ENCODE data around the gene SLC35A5. TPM values are rescaled to one million over a fixed set of nuclear protein-coding genes. Genes with fewer than 3 reads are reported as not detected.

SLC35A5 gene
- total and polyA plus RNA-seq, 9 of the 15 experiments (the other 6 are each of a cell fraction or from before 2014, with no cell fraction given): 4.0 to 13.0 (median 9.7) TPM

DNA sequence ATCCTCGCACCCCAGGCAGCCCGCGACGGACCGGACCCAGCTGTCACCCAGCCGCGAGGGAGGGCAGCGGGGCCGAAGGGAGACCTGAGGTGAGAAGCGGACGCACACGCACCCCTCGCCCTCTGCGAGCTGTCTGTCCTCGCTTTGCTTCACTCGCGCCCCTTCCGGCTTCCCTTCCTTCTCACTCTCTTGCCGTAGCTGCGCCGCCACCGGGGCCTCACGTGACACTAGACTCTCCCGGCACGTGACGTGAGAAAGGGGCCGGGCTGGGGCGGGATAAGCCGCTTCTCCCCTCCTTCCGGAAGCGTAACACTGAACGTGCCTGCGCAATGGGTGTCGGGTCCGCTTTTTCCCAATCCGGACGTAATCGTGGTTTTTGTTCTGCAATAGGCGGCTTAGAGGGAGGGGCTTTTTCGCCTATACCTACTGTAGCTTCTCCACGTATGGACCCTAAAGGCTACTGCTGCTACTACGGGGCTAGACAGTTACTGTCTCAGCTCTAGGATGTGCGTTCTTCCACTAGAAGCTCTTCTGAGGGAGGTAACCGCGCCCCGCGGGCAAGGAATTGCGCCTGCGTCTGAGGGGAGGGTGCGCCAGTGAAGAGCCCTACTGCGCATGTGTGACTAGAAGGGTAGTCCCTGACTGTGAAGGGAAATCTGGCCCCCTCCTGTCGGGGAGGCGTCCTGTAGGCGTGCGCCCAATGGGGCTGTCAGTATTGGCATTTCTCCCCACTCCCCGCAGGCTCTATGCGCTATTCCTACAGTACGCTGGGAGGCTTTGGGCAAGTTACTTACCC lies at the start of gene SLC35A5, which contains the start of gene ATG3 (continued):
- TF ChIP-seq, protein P1, sequence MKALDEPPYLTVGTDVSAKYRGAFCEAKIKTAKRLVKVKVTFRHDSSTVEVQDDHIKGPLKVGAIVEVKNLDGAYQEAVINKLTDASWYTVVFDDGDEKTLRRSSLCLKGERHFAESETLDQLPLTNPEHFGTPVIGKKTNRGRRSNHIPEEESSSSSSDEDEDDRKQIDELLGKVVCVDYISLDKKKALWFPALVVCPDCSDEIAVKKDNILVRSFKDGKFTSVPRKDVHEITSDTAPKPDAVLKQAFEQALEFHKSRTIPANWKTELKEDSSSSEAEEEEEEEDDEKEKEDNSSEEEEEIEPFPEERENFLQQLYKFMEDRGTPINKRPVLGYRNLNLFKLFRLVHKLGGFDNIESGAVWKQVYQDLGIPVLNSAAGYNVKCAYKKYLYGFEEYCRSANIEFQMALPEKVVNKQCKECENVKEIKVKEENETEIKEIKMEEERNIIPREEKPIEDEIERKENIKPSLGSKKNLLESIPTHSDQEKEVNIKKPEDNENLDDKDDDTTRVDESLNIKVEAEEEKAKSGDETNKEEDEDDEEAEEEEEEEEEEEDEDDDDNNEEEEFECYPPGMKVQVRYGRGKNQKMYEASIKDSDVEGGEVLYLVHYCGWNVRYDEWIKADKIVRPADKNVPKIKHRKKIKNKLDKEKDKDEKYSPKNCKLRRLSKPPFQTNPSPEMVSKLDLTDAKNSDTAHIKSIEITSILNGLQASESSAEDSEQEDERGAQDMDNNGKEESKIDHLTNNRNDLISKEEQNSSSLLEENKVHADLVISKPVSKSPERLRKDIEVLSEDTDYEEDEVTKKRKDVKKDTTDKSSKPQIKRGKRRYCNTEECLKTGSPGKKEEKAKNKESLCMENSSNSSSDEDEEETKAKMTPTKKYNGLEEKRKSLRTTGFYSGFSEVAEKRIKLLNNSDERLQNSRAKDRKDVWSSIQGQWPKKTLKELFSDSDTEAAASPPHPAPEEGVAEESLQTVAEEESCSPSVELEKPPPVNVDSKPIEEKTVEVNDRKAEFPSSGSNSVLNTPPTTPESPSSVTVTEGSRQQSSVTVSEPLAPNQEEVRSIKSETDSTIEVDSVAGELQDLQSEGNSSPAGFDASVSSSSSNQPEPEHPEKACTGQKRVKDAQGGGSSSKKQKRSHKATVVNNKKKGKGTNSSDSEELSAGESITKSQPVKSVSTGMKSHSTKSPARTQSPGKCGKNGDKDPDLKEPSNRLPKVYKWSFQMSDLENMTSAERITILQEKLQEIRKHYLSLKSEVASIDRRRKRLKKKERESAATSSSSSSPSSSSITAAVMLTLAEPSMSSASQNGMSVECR (CRISPR knock-in tag; IDR thresholded peaks at IDR 0.05): peak; percentile 88
- TF ChIP-seq BACH1 (tag; IDR thresholded peaks at IDR 0.05): no peak
- TF ChIP-seq ZNF280B (CRISPR knock-in tag; IDR thresholded peaks at IDR 0.05): no peak
- peak in 1 of 3 experiments; percentile 81; a peak in 2 of 6 replicates for TF ChIP-seq ZBTB11 (CRISPR knock-in tag; IDR thresholded peaks at IDR 0.05)
- TF ChIP-seq RFX1 (IDR thresholded peaks at IDR 0.05): no peak
- TF ChIP-seq CHD2 (IDR thresholded peaks at IDR 0.05; ENCODE audit: low read depth, low read length): no peak
- no peak for TF ChIP-seq TEAD2 (tag; IDR thresholded peaks at IDR 0.05)
- no peak for TF ChIP-seq ZKSCAN1 (IDR thresholded peaks at IDR 0.05; ENCODE audit: low read depth, low read length)
- no peak for TF ChIP-seq HOXB6 (CRISPR knock-in tag; IDR thresholded peaks at IDR 0.05; ENCODE audit: borderline replicate concordance)
- TF ChIP-seq ELF4 (CRISPR knock-in tag; IDR thresholded peaks at IDR 0.05): peak; percentile 69; the same call in 1 of the 2 replicates
- TF ChIP-seq ATF1 (CRISPR knock-in tag; IDR thresholded peaks at IDR 0.05): no peak
- peak; percentile 52 for TF ChIP-seq ATF1 (tag; IDR thresholded peaks at IDR 0.05)
- no peak for TF ChIP-seq ILF3 (IDR thresholded peaks at IDR 0.05; ENCODE audit: borderline replicate concordance)
- no peak for TF ChIP-seq SMARCA5 (IDR thresholded peaks at IDR 0.05)
- TF ChIP-seq KDM1A (IDR thresholded peaks at IDR 0.05): peak; percentile 63 to 66; a peak in 3 of 4 replicates
- TF ChIP-seq ZNF444 (CRISPR knock-in tag; IDR thresholded peaks at IDR 0.05): no peak
- TF ChIP-seq ZSCAN32 (CRISPR knock-in tag; IDR thresholded peaks at IDR 0.05): no peak
- peak; percentile 39; the same call in 1 of the 2 replicates for TF ChIP-seq POLR2AphosphoS5 (IDR thresholded peaks at IDR 0.05; ENCODE audit: control insufficient read depth, insufficient read depth, low read depth, low read length)
- no peak for TF ChIP-seq CCAR2 (IDR thresholded peaks at IDR 0.05; ENCODE audit: low read depth, low read length)

Measured in K562 (cell line).